ENCODE data around the gene CCL2.

The CCL2 gene

DNA sequence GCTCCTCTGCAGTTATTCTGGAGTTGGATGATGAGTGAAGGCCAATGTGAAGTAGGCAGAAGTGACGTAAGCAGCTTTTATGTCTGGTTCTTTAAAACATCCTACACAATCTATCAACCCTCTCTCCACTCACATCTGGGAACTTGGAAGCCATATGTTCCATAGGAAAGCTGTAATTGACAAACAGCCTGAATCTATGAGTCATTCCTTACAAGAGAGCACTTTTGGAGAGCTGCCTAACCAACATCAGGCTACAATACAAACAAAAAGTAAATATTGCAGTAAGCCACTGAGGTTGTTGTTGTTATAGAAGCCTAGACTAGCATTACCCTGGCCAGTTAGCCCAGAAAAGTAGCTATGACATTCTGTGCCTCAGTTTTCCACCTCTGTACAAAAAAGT lies 20.8 kb downstream of the CCL2 start:
- FAIRE-seq, result no peak

DNA sequence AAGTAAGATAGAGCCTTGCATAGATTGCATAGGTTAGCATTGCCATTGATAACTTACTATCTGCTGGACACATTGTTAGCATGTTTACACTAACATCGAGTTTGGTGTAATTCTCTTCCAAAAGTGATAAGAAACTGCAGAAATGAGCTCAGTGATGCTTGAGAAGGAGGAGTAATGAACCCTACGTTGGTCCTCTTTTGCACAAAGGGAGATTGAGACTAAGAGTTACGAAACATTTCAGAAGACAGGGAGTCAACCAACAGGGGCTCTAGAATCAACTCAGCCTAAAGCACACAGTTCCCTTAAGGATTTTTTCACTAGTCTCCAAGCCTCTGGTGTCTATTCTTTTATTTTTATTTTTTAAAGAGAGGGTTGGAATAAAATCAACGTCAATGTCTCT lies 21.7 kb downstream of the CCL2 start:
- no peak for FAIRE-seq

DNA sequence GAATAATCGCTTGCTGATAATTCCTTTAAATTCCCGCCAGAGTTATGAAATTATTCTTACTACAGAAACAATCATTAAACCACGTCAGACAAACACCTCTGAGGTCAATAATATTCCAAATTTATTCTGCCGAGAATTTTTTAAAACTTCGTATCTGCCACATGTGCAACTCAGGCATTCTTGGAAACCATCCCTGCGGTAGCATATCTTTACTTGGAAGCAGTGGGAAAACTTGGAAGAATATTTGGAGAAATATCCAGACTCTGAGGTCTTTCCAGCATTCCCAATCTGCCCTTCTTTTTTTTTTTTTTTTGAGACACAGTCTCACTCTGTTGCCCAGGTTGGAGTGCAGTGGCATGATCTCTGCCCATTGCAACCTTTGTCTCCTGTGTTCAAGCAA lies 28.5 kb downstream of the CCL2 start:
- FAIRE-seq, result no peak

DNA sequence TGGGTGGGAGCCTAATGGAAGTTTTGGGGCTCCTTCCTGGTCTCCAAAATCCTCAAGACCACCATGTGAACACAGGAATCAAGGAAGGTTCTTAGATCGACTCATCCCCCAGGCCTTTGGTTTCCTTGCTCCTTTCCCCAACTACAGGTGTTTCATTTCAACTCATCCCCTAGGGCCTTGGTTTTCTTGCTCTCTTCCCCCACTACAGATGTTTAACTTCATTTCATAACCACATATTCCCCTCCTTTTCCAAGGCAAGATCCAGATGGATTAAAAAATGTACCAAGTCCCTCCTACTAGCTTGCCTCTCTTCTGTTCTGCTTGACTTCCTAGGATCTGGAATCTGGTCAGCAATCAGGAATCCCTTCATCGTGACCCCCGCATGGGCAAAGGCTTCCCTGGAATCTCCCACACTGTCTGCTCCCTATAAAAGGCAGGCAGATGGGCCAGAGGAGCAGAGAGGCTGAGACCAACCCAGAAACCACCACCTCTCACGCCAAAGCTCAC lies 30.3 kb downstream of the CCL2 start, which contains the start of gene CCL11:
Gene CCL11, plus strand, starts transcription at position 457 of the 507 bp plus-strand sequence. CDS start 67 bp downstream, outside the sequence.
- no peak for FAIRE-seq

DNA sequence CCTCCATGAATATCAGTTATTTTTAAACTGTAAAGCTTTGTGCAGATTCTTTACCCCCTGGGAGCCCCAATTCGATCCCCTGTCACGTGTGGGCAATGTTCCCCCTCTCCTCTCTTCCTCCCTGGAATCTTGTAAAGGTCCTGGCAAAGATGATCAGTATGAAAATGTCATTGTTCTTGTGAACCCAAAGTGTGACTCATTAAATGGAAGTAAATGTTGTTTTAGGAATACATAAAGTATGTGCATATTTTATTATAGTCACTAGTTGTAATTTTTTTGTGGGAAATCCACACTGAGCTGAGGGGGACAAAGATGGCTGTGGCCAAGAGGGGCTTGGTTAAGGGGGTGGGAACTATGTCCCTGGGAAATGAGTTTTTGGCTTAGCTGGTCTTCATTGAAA lies 32.8 kb downstream of the CCL2 start:
- FAIRE-seq, result no peak

DNA sequence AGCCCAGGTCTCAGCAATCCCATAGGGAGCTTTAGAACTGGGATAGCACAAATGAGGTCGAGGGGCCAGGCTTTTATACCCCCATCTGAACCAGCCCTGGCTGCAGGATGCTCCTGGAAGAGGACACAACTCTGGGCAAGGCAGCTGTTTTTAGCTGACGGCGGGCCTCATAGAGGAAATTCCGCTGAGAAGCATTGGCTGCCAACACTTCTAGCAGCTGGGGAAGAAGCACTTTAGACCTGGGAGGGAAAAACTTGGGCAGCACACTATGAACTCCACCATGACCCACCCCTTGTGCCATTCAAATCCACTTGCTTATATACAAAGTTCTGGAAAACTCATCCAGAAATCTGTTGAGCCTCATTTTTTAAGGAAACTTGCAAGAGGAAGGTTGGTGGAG lies 35.5 kb downstream of the CCL2 start:
- no peak for FAIRE-seq

DNA sequence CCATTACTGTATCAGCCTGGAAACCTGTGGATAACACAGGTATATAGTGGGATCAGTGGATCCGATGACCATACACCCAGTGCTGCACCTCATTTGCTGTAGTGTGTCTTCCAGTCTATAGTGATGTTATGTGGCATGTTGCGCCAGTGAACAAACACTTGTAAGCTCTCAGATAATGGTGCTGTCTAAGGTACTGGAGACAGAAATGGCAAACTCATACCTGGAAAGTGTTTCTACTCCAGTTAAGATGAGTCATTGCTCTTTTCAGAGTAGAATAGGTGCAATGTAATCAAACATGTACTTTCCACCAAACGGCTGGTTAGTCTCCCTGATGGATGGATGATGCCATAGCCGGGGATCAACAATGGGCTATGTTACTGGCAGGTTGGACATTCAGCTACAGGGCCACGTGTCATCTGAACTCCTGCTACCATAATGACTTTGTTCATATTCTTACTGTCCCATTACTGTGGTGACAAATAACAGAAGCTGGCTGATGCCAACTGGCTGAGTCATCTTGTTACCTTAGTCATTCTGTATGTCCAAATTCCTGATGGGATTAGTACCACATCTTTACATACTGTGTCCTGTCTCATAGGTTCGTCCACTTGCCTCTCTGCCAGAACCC lies 36.8 kb downstream of the CCL2 start:
- no peak for FAIRE-seq

DNA sequence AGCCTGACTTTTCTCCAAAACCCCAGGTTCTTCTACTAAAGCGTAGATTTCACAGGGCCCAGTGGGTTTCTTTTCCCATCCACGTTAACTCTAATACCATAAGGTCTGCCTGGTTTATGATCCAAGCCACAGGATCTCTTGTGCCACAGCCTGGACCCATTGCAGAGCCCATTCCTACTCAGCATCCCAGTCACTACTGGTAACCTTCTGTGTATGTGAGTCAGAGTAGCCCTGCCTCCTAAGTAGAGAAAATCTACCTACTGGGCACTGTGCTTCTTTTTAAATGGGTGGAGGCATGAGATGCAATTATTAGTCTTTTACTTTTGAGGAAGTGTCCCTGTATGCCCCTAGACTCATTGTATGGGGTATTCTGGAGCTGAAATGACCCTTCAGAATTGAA lies 43.9 kb downstream of the CCL2 start:
- no peak for FAIRE-seq

DNA sequence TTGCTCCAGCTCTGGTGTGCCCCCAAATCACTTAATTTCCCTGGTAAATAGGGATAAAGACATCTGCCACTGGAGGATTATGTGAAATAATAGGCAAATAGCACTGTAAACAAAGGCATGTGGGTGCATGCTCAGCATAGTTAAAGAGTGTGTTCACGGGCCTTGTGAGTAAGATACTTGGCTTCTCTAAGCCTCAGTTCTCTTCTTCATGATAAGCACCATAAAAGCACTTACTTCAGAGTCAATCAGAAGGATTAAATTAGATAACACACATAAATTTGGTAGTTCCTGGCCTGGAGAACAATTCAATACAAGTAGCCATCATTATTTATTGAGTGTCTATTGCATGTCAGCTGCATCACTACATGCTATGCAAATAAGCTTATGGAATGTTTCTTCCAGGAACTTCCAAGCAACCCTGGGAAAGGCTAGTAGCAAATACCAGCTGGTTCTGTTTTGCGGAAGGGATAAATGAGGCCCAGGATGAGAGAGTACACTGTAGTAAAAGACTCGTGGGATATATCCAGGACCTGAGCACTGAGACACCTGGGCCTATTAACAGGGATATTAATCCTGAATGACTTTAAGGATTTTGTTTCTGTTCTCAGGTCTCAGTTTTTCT lies 45.0 kb downstream of the CCL2 start:
- no peak for FAIRE-seq

DNA sequence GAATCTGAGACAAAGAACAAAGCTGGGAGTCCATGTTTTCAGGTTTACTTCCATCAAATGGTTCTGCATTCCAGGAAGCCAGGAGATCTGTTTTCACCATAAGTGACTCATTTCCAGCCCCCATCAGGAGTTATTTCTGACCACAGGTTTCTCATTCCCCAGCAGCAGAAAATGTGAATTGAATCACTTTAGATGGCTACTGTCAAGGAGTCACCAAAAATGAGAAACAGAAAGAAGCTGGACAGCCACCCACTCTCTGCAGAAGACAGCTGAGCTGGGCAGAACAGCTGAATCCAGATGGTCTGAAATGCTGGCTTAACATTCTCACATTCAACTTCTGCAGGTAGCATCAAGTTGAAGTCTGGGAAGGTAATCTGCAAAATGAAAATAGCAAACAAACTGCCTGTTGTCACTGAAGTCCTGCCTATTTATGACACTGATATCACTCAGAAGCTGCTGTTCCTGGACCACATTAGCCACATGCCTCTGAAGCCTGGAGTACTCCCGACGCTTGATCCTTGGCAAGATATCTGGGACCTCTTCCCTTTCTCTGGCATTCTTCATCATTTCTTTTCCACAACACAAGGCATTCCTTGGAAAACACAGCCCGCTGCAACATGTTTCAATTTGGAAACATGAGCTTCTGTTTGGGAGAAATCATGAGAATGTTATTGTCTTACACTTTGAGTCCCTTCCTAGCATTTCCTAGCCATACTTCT lies 45.7 kb downstream of the CCL2 start:
- FAIRE-seq, result no peak

DNA sequence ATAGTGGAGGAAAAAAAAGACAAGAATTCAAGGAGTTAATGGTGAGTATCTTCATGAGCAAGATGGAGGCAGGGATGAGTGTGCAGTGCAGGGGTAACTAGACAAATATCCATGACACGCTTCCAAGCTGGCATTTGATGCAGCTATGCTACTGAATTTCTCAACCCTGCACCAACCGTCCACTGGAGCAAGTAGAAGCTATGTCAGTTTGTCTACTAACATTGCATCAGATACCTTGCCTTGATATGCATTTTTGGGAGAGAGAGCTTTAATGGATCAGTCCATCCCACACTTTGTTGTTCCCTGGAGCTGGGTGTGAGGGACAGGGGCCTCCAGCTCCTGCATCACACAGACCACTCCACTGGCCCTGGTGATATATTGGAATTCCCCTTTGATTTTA lies 46.9 kb downstream of the CCL2 start:
- FAIRE-seq, result no peak

DNA sequence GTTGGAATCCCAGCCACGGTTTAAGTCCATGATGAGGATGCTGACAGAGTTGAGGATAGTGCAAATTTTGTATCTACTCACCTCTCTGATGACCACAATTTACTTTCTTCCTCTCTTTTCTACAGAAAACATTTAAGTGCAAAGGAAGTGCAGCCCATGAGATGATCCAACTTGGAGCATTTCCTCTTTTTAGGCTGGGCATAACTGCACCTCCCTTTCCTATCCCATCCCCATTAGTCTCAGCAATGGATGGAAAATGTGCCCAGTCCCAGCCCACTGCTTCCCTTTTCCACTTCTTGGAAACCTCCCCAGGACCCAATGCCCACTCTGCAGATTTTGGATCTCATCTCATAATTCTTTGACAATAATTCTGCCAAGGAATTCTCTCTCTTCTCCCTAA lies 47.6 kb downstream of the CCL2 start:
- FAIRE-seq, result no peak

DNA sequence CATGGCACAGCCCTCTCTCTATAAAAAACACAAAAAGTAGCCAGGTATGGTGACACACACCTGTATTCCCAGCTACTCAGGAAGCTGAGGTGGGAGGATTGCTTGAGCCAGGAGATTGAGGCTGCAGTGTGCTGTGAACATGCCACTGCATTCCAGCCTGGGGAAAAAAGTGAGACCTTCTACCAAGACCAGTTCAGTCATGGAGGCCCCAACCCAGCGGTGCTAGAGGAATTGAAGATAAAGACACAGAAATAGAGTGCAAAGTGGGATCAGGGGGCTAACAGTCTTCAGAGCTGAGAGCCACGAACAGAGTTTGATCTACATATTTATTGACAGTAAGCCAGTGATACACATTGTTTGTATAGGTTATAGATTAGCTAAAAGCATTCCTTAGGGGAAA lies 48.5 kb downstream of the CCL2 start:
- FAIRE-seq, result no peak

DNA sequence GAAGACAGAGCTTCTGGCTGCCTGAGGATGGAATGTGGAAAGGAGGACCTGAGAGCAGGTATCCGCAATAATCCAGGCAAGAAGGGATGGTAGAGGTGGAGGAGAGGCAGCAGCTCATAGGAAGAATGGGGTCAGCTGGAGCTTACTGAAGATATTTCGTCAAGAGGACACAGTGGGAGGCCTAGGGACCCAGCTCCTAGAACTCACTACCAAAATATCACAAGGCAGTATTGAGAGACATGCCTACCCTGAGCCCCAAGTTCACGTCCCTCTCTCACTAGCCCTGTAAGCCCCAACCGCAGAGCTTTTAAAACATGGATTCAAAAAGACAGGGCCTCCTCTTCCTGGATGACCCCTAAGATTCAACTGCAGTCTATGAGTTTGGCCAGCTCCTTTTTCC lies 50.0 kb downstream of the CCL2 start:
- no peak for FAIRE-seq

DNA sequence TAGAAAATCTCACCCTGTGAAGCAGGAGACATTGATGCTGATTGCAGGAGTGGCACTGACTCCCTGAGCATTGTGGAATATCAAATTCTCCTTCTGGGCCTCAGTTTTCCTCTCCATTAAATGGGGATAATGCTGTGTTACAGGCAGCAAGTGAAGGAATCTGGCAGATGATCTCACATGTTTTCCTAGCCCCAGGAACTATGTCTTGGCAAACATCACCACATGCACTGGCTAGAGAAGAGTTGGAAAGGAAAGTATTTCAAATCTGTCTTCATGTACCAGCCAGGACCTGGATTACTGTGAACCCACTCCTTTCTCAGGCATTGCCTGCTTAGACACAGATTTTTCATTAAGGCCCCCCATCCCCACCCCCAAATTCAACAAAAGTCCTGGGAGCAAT lies 50.5 kb downstream of the CCL2 start:
- no peak for FAIRE-seq

DNA sequence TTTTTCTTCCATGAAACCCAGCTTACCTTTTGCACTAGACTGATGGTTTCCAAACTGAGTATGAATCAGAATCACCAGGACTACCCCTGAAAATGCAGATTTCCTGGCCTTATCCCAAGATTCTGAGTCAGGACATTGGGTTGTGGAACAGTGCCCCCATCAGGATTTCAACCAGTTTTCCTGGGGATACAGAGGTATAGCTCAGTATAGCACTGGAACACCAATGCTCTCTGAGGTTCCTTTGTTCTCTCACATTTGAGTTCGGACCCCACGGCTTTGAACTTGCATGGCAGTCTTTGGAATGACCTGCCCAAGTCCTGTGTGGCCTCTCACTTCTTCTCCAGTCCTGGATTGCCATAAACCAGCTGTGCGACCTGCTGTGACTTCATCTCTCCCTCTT lies 51.4 kb downstream of the CCL2 start:
- no peak for FAIRE-seq

Measured in colon (tissue), 2 donors.